Suprapubic skin (tissue), 4 donors: ENCODE results near the gene FAM171A2.

Experiments used
- CTCF ChIP-seq, 2 donors: fragments of 200-600 bp in 1 of 2; fragments of 450-650 bp in 1 of 2; sonication (generic) in 1 of 2; IDR thresholded peaks; one replicate each; pipeline ENCODE4 v1.5.1; 2016 to 2019; ENCODE audit warnings: antibody characterized with exemption in 2 of 2, mild to moderate bottlenecking in 1 of 2, moderate library complexity in 1 of 2
- EP300 ChIP-seq: sonication (generic); formaldehyde crosslinking; IDR thresholded peaks from one replicate; pipeline ENCODE4 v1.6.1; 2017; ENCODE audit warnings: antibody characterized with exemption
- POLR2A ChIP-seq, 2 donors: fragments of 450-650 bp; IDR thresholded peaks; one replicate each; pipeline ENCODE4 v1.6.1; 2017; ENCODE audit warnings: antibody characterized with exemption in 2 of 2, mild to moderate bottlenecking in 2 of 2, moderate library complexity in 2 of 2
- POLR2AphosphoS5 ChIP-seq, 3 donors: sonication (generic); formaldehyde crosslinking; IDR thresholded peaks; one replicate each; pipeline ENCODE4 v1.6.1; 2017; ENCODE audit warnings: antibody characterized with exemption in 3 of 3

DNA sequence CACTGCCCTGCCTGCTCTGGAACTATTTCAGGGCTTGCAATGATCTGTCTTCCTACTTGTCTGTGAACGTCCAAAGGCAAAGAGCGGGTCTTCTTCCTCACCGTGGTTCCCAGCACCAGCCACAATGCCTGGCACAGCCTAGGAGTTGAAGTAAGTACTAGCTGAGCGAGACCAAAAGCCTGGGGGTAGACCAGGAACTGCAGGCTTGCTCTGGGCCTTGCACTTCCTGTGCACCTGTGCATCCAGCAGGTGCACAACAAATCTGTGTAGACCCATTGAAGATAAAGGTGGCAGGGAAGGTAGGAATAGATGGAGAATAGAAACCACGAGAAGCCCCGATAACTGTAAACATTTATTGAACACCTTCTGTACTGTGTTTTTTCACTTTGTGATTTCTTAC is 4.6 kb downstream of the FAM171A2 start:
- TF ChIP-seq CTCF (IDR thresholded peaks at IDR 0.05), result no peak
- no peak for TF ChIP-seq POLR2A (IDR thresholded peaks at IDR 0.05)
- no peak for TF ChIP-seq EP300
- no peak for TF ChIP-seq POLR2AphosphoS5 (IDR thresholded peaks at IDR 0.05)
